Measurements from ENCODE around the gene CTNNAL1. TPM values are rescaled to one million over a fixed set of nuclear protein-coding genes. Genes with fewer than 3 reads are reported as not detected.

The CTNNAL1 gene
- total and polyA plus RNA-seq, 9 of the 15 experiments (the other 6 are each of a cell fraction or from before 2014, with no cell fraction given): 23.2 to 78.0 (median 46.7) TPM

GRCh38 chr9:108934323-108934893 lies 78.9 kb downstream of the CTNNAL1 start, which contains the start of gene ABITRAM (continued):
- 0 out of 2 replicates have a peak, but pooled peaks have one; percentile 55 for TF ChIP-seq RREB1 (CRISPR knock-in tag; IDR thresholded peaks at IDR 0.05)
- TF ChIP-seq, protein P1, sequence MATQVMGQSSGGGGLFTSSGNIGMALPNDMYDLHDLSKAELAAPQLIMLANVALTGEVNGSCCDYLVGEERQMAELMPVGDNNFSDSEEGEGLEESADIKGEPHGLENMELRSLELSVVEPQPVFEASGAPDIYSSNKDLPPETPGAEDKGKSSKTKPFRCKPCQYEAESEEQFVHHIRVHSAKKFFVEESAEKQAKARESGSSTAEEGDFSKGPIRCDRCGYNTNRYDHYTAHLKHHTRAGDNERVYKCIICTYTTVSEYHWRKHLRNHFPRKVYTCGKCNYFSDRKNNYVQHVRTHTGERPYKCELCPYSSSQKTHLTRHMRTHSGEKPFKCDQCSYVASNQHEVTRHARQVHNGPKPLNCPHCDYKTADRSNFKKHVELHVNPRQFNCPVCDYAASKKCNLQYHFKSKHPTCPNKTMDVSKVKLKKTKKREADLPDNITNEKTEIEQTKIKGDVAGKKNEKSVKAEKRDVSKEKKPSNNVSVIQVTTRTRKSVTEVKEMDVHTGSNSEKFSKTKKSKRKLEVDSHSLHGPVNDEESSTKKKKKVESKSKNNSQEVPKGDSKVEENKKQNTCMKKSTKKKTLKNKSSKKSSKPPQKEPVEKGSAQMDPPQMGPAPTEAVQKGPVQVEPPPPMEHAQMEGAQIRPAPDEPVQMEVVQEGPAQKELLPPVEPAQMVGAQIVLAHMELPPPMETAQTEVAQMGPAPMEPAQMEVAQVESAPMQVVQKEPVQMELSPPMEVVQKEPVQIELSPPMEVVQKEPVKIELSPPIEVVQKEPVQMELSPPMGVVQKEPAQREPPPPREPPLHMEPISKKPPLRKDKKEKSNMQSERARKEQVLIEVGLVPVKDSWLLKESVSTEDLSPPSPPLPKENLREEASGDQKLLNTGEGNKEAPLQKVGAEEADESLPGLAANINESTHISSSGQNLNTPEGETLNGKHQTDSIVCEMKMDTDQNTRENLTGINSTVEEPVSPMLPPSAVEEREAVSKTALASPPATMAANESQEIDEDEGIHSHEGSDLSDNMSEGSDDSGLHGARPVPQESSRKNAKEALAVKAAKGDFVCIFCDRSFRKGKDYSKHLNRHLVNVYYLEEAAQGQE (IDR thresholded peaks at IDR 0.05; ENCODE audit: borderline replicate concordance): peak; percentile 4; the same call in 1 of the 2 replicates
- TF ChIP-seq, protein P1 (CRISPR knock-in tag; IDR thresholded peaks at IDR 0.05; ENCODE audit: low read depth): no peak
- peak; percentile 79; the same call in 1 of the 2 replicates for TF ChIP-seq BMI1 (IDR thresholded peaks at IDR 0.05; ENCODE audit: low read length)
- no peak for TF ChIP-seq CBX8 (IDR thresholded peaks at IDR 0.05; ENCODE audit: borderline replicate concordance, extremely low read depth, low read depth, low read length, poor library complexity, severe bottlenecking)
- TF ChIP-seq, protein P2, sequence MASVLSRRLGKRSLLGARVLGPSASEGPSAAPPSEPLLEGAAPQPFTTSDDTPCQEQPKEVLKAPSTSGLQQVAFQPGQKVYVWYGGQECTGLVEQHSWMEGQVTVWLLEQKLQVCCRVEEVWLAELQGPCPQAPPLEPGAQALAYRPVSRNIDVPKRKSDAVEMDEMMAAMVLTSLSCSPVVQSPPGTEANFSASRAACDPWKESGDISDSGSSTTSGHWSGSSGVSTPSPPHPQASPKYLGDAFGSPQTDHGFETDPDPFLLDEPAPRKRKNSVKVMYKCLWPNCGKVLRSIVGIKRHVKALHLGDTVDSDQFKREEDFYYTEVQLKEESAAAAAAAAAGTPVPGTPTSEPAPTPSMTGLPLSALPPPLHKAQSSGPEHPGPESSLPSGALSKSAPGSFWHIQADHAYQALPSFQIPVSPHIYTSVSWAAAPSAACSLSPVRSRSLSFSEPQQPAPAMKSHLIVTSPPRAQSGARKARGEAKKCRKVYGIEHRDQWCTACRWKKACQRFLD (CRISPR knock-in tag; IDR thresholded peaks at IDR 0.05): peak; percentile 42; the same call in 1 of the 2 replicates
- peak; percentile 96 for TF ChIP-seq NKRF (IDR thresholded peaks at IDR 0.05; ENCODE audit: borderline replicate concordance)
- TF ChIP-seq ZNF699 (CRISPR knock-in tag; IDR thresholded peaks at IDR 0.05; ENCODE audit: insufficient replicate concordance): no peak
